Raji (cell line): Measurements from ENCODE around the gene RIN3.

Experiments
- POLR2A ChIP-seq: IDR thresholded peaks from 2 replicates; pipeline ENCODE4 v1.6.1; 2011; ENCODE audit warnings: low read depth, low read length, control low read depth; ENCODE audit not compliant: insufficient read depth

The RIN3 gene

GRCh38 chr14:92565718-92566115 lies 52.1 kb downstream of the RIN3 start:
- no peak for TF ChIP-seq POLR2A

GRCh38 chr14:92567173-92567725 lies 53.7 kb downstream of the RIN3 start:
- TF ChIP-seq POLR2A, result no peak

GRCh38 chr14:92568621-92569479 lies 55.3 kb downstream of the RIN3 start:
- peak; percentile 31; the same call in 1 of the 2 replicates for TF ChIP-seq POLR2A

GRCh38 chr14:92570674-92571262 lies 57.2 kb downstream of the RIN3 start:
- no peak for TF ChIP-seq POLR2A

- no peak for TF ChIP-seq POLR2A
These were observed 58.5 kb downstream of the RIN3 start for GRCh38 chr14:92572050-92572449.

GRCh38 chr14:92573761-92574498 lies 60.3 kb downstream of the RIN3 start:
- TF ChIP-seq POLR2A, result no peak

- TF ChIP-seq POLR2A, result peak; percentile 53; the same call in 1 of the 2 replicates
These were observed 61.6 kb downstream of the RIN3 start for GRCh38 chr14:92575061-92575747.

- no peak for TF ChIP-seq POLR2A
These were observed 62.2 kb downstream of the RIN3 start for GRCh38 chr14:92575748-92576303.

GRCh38 chr14:92577321-92577742 lies 63.8 kb downstream of the RIN3 start:
- no peak for TF ChIP-seq POLR2A

- TF ChIP-seq POLR2A, result no peak
These were observed 64.9 kb downstream of the RIN3 start for GRCh38 chr14:92578511-92578910.

- no peak for TF ChIP-seq POLR2A
These were observed 65.8 kb downstream of the RIN3 start for GRCh38 chr14:92579244-92579936.

- no peak for TF ChIP-seq POLR2A
These were observed 67.6 kb downstream of the RIN3 start for GRCh38 chr14:92581206-92581605.

GRCh38 chr14:92581966-92582566 lies 68.5 kb downstream of the RIN3 start:
- no peak for TF ChIP-seq POLR2A

- no peak for TF ChIP-seq POLR2A
These were observed 69.3 kb downstream of the RIN3 start for GRCh38 chr14:92582706-92583452.
